Mucosa of rectum (tissue), 2 donors: ENCODE measurements around the gene PCYOX1L.

Experiments used
- H3K27ac ChIP-seq, 2 donors: one replicate each; pipeline ENCODE4 v1.7.0; 2013; ENCODE audit warnings: inconsistent platforms in 2 of 2, low read depth in 2 of 2, low read length in 2 of 2
- H3K27me3 ChIP-seq, 2 donors: one replicate each; pipeline ENCODE4 v1.7.0; 2013; ENCODE audit warnings: low read length in 2 of 2; ENCODE audit not compliant: control insufficient read depth in 2 of 2, insufficient read depth in 2 of 2
- H3K36me3 ChIP-seq, 2 donors: one replicate each; pipeline ENCODE4 v1.7.0; 2013; ENCODE audit warnings: low read length in 2 of 2; ENCODE audit not compliant: control insufficient read depth in 2 of 2, insufficient read depth in 2 of 2
- H3K4me1 ChIP-seq, 2 donors: one replicate each; pipeline ENCODE4 v1.7.0; 2013; ENCODE audit warnings: low read length in 2 of 2, mild to moderate bottlenecking in 1 of 2; ENCODE audit not compliant: control insufficient read depth in 2 of 2, insufficient read depth in 2 of 2
- H3K4me3 ChIP-seq, 2 donors: one replicate each; pipeline ENCODE4 v1.7.0; 2013; ENCODE audit warnings: low read length in 2 of 2
- H3K9ac ChIP-seq, 2 donors: one replicate each; pipeline ENCODE4 v1.7.0; 2013; ENCODE audit warnings: low read length in 2 of 2, low read depth in 1 of 2, mild to moderate bottlenecking in 1 of 2
- H3K9me3 ChIP-seq, 2 donors: one replicate each; pipeline ENCODE4 v1.7.0; 2013; ENCODE audit warnings: low read length in 2 of 2; ENCODE audit not compliant: control insufficient read depth in 2 of 2
- donor health status: healthy.
- donor health status: Normal muscosa, but diverticular disease.

PCYOX1L gene

GRCh38 chr5:149406203-149406978 is 48.5 kb downstream of the PCYOX1L start:
- Histone ChIP-seq H3K4me3 (peak overlapping the region; percentile 63 to 67), H3K9ac (peak overlapping the region; percentile 76 to 84), H3K27me3 (no peaks in the 10 kb centered on the region), H3K4me1 (peaks cover 3 to 4% of the 10 kb centered on the region in 2 donors), H3K9me3 (no peaks in the 10 kb centered on the region), H3K36me3 (no peaks in the 10 kb centered on the region), H3K27ac (peak overlapping the region; percentile 83 to 85)

- Histone ChIP-seq H3K27ac (peak overlapping the region; percentile 83 to 85), H3K9ac (peak overlapping the region; percentile 76 to 84)
Measured at GRCh38 chr5:149406979-149407306, 49.1 kb downstream of the PCYOX1L start.

GRCh38 chr5:149407323-149408251 is 49.7 kb downstream of the PCYOX1L start:
- Histone ChIP-seq H3K9ac (peak overlapping the region; percentile 76 to 84), H3K36me3 (no peaks in the 10 kb centered on the region), H3K9me3 (no peaks in the 10 kb centered on the region), H3K4me3 (peak overlapping the region; percentile 63 to 67), H3K27ac (peak overlapping the region; percentile 83 to 85), H3K27me3 (no peaks in the 10 kb centered on the region), H3K4me1 (peaks cover 3 to 4% of the 10 kb centered on the region in 2 donors)

More at GRCh38 chr5:149406979-149407306, 49.1 kb downstream of the PCYOX1L start:
- Histone ChIP-seq H3K9me3 (no peaks in the 10 kb centered on the region), H3K4me1 (peaks cover 3 to 4% of the 10 kb centered on the region in 2 donors), H3K4me3 (peak overlapping the region; percentile 63 to 67), H3K27me3 (no peaks in the 10 kb centered on the region), H3K36me3 (no peaks in the 10 kb centered on the region)

- Histone ChIP-seq H3K4me1 (peaks cover 3 to 4% of the 10 kb centered on the region in 2 donors), H3K9ac (peak overlapping the region; percentile 76 to 84)
Measured at GRCh38 chr5:149408252-149409099, 50.6 kb downstream of the PCYOX1L start.

GRCh38 chr5:149409268-149409948 is 51.6 kb downstream of the PCYOX1L start:
- Histone ChIP-seq H3K27ac (peak overlapping the region; percentile 83 to 85), H3K4me1 (peaks cover 3 to 4% of the 10 kb centered on the region in 2 donors), H3K4me3 (peak overlapping the region; percentile 32 to 63), H3K9ac (peak overlapping the region; percentile 43 to 76), H3K9me3 (no peaks in the 10 kb centered on the region), H3K36me3 (no peaks in the 10 kb centered on the region), H3K27me3 (no peaks in the 10 kb centered on the region)

More at GRCh38 chr5:149408252-149409099, 50.6 kb downstream of the PCYOX1L start:
- no peaks in the 10 kb centered on the region for H3K9me3 ChIP-seq
- peak overlapping the region; percentile 83 to 85 for H3K27ac ChIP-seq
- peak overlapping the region; percentile 63 to 67 for H3K4me3 ChIP-seq
- no peaks in the 10 kb centered on the region for H3K36me3 ChIP-seq
- H3K27me3 ChIP-seq: no peaks in the 10 kb centered on the region

- Histone ChIP-seq H3K27ac (peak overlapping the region; percentile 83 to 85), H3K36me3 (no peaks in the 10 kb centered on the region), H3K27me3 (no peaks in the 10 kb centered on the region), H3K9me3 (no peaks in the 10 kb centered on the region), H3K4me3 (peak overlapping the region; percentile 43 to 63), H3K9ac (peak overlapping the region; percentile 43 to 76), H3K4me1 (peaks cover under 1 to 6% of the 10 kb centered on the region in 2 donors)
Measured at GRCh38 chr5:149410071-149410470, 52.2 kb downstream of the PCYOX1L start.

GRCh38 chr5:149410721-149411432 is 53.0 kb downstream of the PCYOX1L start:
- peak overlapping the region; percentile 83 to 85 for H3K27ac ChIP-seq
- no peaks in the 10 kb centered on the region for H3K9me3 ChIP-seq
- no peaks in the 10 kb centered on the region for H3K27me3 ChIP-seq
- H3K36me3 ChIP-seq: no peaks in the 10 kb centered on the region
- H3K4me1 ChIP-seq: peaks cover 0 to 8% of the 10 kb centered on the region in 2 donors
- H3K4me3 ChIP-seq: peak overlapping the region; percentile 43 to 63
- H3K9ac ChIP-seq: peak overlapping the region; percentile 36 to 76

GRCh38 chr5:149411738-149412519 is 54.1 kb downstream of the PCYOX1L start:
- H3K27me3 ChIP-seq: no peaks in the 10 kb centered on the region
- no peaks in the 10 kb centered on the region for H3K9me3 ChIP-seq
- peak overlapping the region; percentile 32 to 53 for H3K9ac ChIP-seq
- H3K4me3 ChIP-seq: peak overlapping the region in 1 of 2 donors; percentile 63
- H3K4me1 ChIP-seq: peaks cover 0 to 8% of the 10 kb centered on the region in 2 donors
- H3K27ac ChIP-seq: peak overlapping the region; percentile 74 to 85
- H3K36me3 ChIP-seq: no peaks in the 10 kb centered on the region
